Activated naive CD4-positive, alpha-beta T cell treated with anti-CD3 and anti-CD28 coated beads, Interleukin-2, amount 50 U/mL, for 24 hours (primary cell): Measurements from ENCODE around the gene PRR36.
A peak's percentile ranks its signal among the peaks of the same experiment; 100 is the strongest.
"Not testable (repeated sequence)": the region's sequence is repeated elsewhere in the genome, so short reads cannot be mapped to it uniquely, and the experiment has no call there.

Experiments used
- H3K27ac Mint-ChIP-seq: one replicate; pipeline ENCODE4 v1.8.0; 2021; ENCODE audit warnings: mild to moderate bottlenecking, mixed read lengths
- H3K27me3 Mint-ChIP-seq: one replicate; pipeline ENCODE4 v1.8.0; 2021; ENCODE audit warnings: mixed read lengths
- H3K36me3 Mint-ChIP-seq: one replicate; pipeline ENCODE4 v1.8.0; 2021; ENCODE audit warnings: mixed read lengths
- H3K4me1 Mint-ChIP-seq: one replicate; pipeline ENCODE4 v1.8.0; 2021; ENCODE audit warnings: mixed read lengths
- H3K4me3 Mint-ChIP-seq: one replicate; pipeline ENCODE4 v1.8.0; 2021; ENCODE audit warnings: mild to moderate bottlenecking, mixed read lengths
- H3K9me3 Mint-ChIP-seq: one replicate; pipeline ENCODE4 v1.8.0; 2021; ENCODE audit warnings: mixed read lengths

Gene PRR36

GRCh38 chr19:7863157-7863970, 10.8 kb downstream of the PRR36 start:
- Mint-ChIP-seq H3K27ac (no peak overlapping the region), H3K9me3 (no peaks in the 10 kb centered on the region), H3K4me1 (peaks cover 14% of the 10 kb centered on the region), H3K4me3 (peak overlapping the region; percentile 3), H3K36me3 (peaks cover 1% of the 10 kb centered on the region), H3K27me3 (no peaks in the 10 kb centered on the region)

- H3K27ac Mint-ChIP-seq, result no peak overlapping the region
- H3K4me3 Mint-ChIP-seq, result peak overlapping the region; percentile 73
- H3K27me3 Mint-ChIP-seq, result no peaks in the 10 kb centered on the region
- peaks cover 14% of the 10 kb centered on the region for H3K4me1 Mint-ChIP-seq
- H3K36me3 Mint-ChIP-seq, result peaks cover 1% of the 10 kb centered on the region
- H3K9me3 Mint-ChIP-seq, result no peaks in the 10 kb centered on the region
These were observed 11.7 kb downstream of the PRR36 start for GRCh38 chr19:7862413-7862951.

GRCh38 chr19:7861619-7862412, 12.4 kb downstream of the PRR36 start:
- peaks cover 14% of the 10 kb centered on the region for H3K4me1 Mint-ChIP-seq
- peaks cover 1% of the 10 kb centered on the region for H3K36me3 Mint-ChIP-seq
- H3K4me3 Mint-ChIP-seq, result peak overlapping the region; percentile 73
- H3K9me3 Mint-ChIP-seq, result no peaks in the 10 kb centered on the region
- H3K27ac Mint-ChIP-seq, result no peak overlapping the region
- H3K27me3 Mint-ChIP-seq, result no peaks in the 10 kb centered on the region

- Mint-ChIP-seq H3K4me3 (no peak overlapping the region), H3K27me3 (no peaks in the 10 kb centered on the region), H3K4me1 (peaks cover 14% of the 10 kb centered on the region), H3K36me3 (peaks cover 1% of the 10 kb centered on the region), H3K9me3 (no peaks in the 10 kb centered on the region), H3K27ac (no peak overlapping the region)
These were observed 13.2 kb downstream of the PRR36 start for GRCh38 chr19:7860714-7861618.

- Mint-ChIP-seq H3K36me3 (peaks cover 1% of the 10 kb centered on the region), H3K4me3 (no peak overlapping the region), H3K27me3 (no peaks in the 10 kb centered on the region), H3K9me3 (no peaks in the 10 kb centered on the region), H3K27ac (no peak overlapping the region), H3K4me1 (peaks cover 9% of the 10 kb centered on the region)
These were observed 14.1 kb downstream of the PRR36 start for GRCh38 chr19:7859831-7860713.

GRCh38 chr19:7859087-7859486, 15.1 kb downstream of the PRR36 start:
- H3K27ac Mint-ChIP-seq, H3K36me3 Mint-ChIP-seq, H3K27me3 Mint-ChIP-seq, H3K4me3 Mint-ChIP-seq, H3K9me3 Mint-ChIP-seq, H3K4me1 Mint-ChIP-seq: not testable (repeated sequence)

- Mint-ChIP-seq H3K27ac (peak overlapping the region; percentile 70), H3K27me3 (no peaks in the 10 kb centered on the region), H3K9me3 (no peaks in the 10 kb centered on the region), H3K4me1 (peaks cover 6% of the 10 kb centered on the region), H3K4me3 (no peak overlapping the region), H3K36me3 (peaks cover 1% of the 10 kb centered on the region)
These were observed 15.9 kb downstream of the PRR36 start for GRCh38 chr19:7858109-7858770.

GRCh38 chr19:7857727-7858108, 16.5 kb downstream of the PRR36 start:
- no peaks in the 10 kb centered on the region for H3K9me3 Mint-ChIP-seq
- peaks cover 1% of the 10 kb centered on the region for H3K36me3 Mint-ChIP-seq
- no peaks in the 10 kb centered on the region for H3K27me3 Mint-ChIP-seq
- no peak overlapping the region for H3K27ac Mint-ChIP-seq
- H3K4me3 Mint-ChIP-seq, result no peak overlapping the region
- H3K4me1 Mint-ChIP-seq, result peaks cover 10% of the 10 kb centered on the region

GRCh38 chr19:7856679-7857663, 17.2 kb downstream of the PRR36 start:
- no peaks in the 10 kb centered on the region for H3K27me3 Mint-ChIP-seq
- peaks cover 10% of the 10 kb centered on the region for H3K4me1 Mint-ChIP-seq
- no peaks in the 10 kb centered on the region for H3K9me3 Mint-ChIP-seq
- no peak overlapping the region for H3K27ac Mint-ChIP-seq
- H3K4me3 Mint-ChIP-seq, result no peak overlapping the region
- peaks cover 1% of the 10 kb centered on the region for H3K36me3 Mint-ChIP-seq

- Mint-ChIP-seq H3K36me3 (peaks cover under 1% of the 10 kb centered on the region), H3K4me3 (no peak overlapping the region), H3K4me1 (peaks cover 9% of the 10 kb centered on the region), H3K27me3 (no peaks in the 10 kb centered on the region), H3K27ac (no peak overlapping the region), H3K9me3 (no peaks in the 10 kb centered on the region)
These were observed 18.0 kb downstream of the PRR36 start for GRCh38 chr19:7856109-7856591.

GRCh38 chr19:7855426-7856108, 18.6 kb downstream of the PRR36 start:
- Mint-ChIP-seq H3K4me3 (no peak overlapping the region), H3K36me3 (no peaks in the 10 kb centered on the region), H3K27me3 (no peaks in the 10 kb centered on the region), H3K9me3 (no peaks in the 10 kb centered on the region), H3K27ac (no peak overlapping the region), H3K4me1 (peaks cover 6% of the 10 kb centered on the region)

- no peak overlapping the region for H3K27ac Mint-ChIP-seq
- H3K9me3 Mint-ChIP-seq, result no peaks in the 10 kb centered on the region
- H3K27me3 Mint-ChIP-seq, result no peaks in the 10 kb centered on the region
- no peaks in the 10 kb centered on the region for H3K36me3 Mint-ChIP-seq
- H3K4me3 Mint-ChIP-seq, result no peak overlapping the region
- peaks cover 6% of the 10 kb centered on the region for H3K4me1 Mint-ChIP-seq
These were observed 20.4 kb downstream of the PRR36 start for GRCh38 chr19:7853770-7854128.
